Endothelial cell of hepatic sinusoid (primary cell): Measurements from ENCODE around the gene GRAMD4.

Source experiments
- in situ Hi-C: cut with HindIII; loops from 2 replicates; pipeline ENCODE4 v1.10.0; 2017; ENCODE audit warnings: low sequenced_read_pairs

GRAMD4 gene, protein sequence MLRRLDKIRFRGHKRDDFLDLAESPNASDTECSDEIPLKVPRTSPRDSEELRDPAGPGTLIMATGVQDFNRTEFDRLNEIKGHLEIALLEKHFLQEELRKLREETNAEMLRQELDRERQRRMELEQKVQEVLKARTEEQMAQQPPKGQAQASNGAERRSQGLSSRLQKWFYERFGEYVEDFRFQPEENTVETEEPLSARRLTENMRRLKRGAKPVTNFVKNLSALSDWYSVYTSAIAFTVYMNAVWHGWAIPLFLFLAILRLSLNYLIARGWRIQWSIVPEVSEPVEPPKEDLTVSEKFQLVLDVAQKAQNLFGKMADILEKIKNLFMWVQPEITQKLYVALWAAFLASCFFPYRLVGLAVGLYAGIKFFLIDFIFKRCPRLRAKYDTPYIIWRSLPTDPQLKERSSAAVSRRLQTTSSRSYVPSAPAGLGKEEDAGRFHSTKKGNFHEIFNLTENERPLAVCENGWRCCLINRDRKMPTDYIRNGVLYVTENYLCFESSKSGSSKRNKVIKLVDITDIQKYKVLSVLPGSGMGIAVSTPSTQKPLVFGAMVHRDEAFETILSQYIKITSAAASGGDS

GRCh38 chr22:46619830-46620501, at the start of gene GRAMD4:
GRAMD4 (plus strand) TSS chr22:46620386; CDS start chr22:46626800, 6,414 bp downstream.
- in situ Hi-C loops: no loop called here

DNA sequence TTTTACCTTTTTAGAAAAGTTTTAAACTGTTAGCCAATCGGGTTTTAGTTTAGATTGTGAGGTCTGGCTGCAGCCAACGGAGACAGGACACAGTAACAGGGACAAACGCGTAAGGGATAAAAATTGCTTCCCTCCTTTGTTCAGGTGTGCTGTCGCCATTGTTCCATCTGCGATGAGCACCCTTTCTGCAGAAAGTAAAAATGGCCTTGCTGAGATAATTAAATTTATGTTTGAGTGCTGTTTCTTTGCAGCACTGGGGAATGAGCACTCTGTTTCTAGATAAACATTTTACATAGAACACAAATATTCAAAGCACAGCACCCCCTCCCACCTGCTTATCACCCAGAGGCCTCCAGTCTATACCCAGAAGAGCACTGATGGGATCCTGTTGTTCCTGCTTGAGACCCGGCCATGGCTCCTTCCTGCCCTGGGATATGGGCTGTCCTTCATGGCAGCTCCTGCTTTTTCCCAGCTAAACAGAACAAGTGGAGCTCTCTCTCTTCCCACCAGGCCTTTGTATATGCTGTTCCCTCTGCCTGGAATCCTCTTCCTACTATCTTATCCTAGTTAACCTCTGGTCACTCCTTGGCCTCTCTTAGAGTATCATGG, 48.4 kb upstream of the GRAMD4 start:
- in situ Hi-C loops: no loop called here

DNA sequence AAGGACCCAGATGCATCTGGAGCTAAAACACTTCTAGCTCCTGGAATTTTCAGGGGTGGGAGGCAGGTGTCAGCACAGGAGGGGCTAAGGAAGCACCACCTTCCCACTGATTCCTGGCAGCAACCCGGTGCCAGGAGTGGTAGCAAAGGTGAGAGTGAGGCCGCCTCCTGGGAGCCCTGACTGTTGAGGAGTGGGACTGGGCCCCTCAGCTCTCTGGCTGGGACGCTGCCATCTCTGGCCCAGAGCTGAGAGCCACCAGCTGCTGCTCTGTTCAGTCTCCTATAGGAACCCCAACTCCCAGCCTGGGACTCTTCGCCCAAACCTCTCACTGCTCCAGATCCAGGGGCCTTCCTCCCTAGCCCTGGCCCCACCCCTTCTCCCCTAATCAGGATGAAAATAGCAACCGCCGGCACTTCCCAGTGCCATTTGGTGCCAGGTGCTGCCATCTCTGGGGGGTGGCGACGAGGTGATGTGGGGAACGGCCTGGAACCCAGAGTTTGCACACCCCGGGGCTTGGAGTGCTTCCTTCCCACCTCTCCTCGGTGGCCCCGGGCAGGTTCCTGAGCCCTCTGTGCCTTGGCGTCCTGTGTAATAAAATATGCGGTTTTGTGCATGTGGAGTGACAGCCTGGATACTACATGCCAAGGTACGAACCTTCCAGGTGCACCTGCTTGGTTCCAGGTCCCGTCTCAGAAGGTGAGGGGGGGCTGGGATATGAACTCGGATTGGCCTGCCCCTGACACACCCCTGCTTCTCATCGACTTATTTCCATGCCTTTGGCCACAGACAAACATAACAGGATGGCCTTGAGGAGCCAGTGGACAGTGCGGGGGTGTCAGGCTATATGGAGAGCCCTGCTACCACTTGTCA, 47.0 kb upstream of the GRAMD4 start:
- in situ Hi-C loops: no loop called here

GRCh38 chr22:46573781-46574437, 46.3 kb upstream of the GRAMD4 start:
- in situ Hi-C loops: no loop called here

GRCh38 chr22:46574438-46574992, 45.7 kb upstream of the GRAMD4 start:
- in situ Hi-C loops: no loop called here

DNA sequence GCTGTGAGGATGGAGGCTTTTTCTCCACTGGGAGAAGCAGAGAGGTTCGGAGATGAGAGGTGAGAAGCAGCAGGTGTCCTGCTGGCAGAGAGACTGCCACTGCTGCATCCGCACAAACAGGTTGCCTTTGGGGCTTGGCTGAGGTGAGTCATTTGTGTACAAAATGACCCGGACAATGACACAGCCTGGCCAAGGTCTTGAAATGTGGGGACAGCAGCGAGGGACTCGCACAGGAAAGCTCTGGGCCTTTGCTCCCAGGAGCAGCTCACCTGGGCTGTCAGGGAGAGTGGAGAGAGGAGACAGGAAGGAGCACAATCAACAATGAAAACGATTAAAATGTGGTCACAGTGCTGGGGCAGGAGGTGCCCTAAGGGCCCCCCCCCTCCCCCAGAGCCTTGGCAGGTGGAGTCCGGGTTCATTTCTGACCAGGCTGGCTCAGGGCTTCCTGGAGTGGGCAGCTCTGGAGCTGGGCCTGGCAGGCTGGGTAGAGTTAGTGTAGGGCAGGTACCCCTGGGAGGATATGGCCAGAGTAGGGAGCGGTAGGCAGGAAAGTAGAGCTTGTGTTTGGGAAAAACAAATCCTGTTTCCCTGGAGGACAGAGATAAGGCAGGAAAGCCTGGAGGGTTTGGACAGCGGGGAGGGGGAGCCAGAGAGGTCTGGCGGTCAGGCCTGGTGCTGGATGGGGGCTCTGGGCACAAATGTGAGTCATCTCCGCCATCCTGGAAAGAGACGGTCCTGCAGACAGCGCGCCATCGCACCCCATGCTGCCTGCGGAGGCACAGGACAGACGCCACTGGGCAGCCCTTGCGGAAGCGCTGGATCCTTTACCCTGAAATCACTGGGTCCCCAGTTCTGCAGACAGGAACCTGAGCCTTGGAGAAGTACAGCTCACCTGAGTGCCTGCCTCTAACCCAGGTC, 44.9 kb upstream of the GRAMD4 start:
- in situ Hi-C loops: no loop called here

- in situ Hi-C loops: no loop called here
These were observed 44.2 kb upstream of the GRAMD4 start for GRCh38 chr22:46575911-46576555.

DNA sequence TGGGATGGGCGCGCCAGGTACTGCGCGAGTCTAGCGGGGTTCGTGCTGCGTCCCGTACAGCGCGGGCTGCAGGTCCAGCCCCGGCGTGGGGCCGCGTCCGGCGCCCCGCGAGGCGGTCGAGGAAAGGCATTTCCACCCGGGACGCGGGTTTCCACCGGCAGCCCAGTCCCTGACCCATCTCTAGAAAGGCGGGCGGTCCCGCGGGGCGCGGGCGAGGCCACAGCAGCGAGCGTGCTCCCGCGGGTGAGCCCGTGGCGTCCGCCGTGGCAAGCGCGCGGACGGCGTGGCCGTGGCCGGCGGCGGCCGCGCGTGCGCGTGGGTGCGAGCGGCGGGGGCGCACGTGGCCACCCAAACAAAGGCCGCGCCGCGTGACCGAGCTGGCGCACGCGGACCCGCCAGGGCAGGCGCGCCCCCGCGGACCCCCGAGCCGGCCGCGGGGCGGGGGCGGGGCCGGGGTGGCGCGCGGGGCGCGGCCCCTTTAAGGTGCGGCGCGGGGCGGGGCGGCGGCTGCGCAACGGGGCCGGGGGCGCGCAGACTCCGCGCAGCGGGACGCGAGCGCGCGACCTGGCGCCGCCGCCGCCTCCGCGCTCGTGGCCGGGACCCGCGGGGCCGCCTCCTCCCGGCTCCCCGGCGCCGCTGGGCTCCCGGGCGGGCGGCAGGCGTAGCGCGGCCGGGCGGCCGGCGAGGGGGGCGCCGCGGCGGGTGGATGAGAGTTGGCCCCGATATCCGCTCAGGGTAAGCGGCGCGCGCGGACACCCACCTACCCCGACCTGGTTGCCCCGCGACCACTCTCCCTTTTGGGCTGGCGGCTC, 43.4 kb upstream of the GRAMD4 start:
- in situ Hi-C loops: no loop called here

DNA sequence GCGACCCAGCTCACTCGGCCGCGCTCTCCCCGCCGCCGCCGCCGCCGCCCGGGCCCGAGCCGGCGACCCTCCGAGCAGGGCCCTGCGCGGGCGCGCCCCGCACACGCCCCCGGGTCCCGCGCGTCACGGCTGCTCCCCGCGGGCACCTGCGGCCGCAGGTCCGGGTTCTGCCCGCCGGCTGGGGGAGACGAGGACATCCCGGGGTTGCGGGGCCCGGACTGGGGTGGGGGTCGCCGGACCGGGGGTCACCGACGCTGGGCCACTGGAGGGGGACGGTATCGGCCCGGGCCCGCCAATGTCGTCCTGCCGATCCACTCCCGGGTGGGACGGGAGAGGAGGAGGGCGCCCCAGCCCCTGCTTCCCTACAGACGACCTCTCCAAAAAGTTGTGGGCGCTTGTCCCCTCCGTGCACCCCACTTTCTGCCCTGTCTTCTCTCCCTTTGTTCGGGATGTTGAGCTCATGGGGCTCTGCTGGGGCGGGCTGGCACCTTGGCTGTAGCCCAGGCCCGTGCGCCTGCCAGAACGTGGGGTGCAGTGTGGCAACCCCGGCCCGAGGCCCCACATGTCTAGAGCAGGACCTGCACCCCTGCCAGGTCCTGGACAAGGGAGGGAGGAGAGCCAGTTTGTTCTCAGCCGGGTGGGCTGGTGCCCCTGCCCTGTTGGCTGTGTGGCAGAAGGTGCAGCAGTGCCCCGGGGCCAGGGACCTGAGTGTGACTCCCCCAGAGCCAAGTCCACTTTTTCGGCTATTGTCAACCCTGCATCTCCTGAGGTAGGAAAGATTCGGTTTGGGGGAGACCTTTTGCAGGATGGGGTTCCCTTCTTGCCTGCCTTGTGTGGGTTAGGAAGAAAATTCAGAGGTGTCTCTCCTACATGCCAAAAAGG, 42.6 kb upstream of the GRAMD4 start:
- in situ Hi-C loops: no loop called here

DNA sequence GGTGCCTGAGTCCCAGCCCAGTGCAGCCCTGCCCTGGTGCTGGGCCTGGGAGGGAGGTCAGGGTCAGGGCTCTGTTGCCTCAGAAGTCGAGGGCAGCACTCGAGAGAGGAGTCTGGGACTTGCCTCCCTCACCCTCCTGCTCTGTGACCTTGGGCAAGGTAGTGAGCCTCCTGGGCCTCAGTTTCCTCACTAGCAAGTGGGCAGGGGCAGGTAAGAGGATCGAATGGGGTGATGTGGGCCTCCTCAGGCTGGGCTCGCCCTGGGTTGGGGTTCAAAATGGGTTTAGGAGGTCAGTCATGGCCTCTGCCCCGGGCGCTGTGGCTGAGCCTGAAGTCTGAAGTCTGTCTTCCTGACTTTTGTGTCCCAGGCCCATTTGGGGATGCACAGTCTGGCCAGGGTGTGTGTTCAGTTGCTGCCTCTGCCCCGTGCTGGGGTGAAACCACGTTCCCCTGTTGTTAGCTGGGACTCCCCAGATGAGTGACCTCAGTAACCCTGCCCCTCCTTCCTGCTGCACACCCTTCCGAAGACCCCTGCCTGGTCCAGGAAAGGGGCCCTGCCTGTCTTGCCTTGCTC, 41.8 kb upstream of the GRAMD4 start:
- in situ Hi-C loops: no loop called here

DNA sequence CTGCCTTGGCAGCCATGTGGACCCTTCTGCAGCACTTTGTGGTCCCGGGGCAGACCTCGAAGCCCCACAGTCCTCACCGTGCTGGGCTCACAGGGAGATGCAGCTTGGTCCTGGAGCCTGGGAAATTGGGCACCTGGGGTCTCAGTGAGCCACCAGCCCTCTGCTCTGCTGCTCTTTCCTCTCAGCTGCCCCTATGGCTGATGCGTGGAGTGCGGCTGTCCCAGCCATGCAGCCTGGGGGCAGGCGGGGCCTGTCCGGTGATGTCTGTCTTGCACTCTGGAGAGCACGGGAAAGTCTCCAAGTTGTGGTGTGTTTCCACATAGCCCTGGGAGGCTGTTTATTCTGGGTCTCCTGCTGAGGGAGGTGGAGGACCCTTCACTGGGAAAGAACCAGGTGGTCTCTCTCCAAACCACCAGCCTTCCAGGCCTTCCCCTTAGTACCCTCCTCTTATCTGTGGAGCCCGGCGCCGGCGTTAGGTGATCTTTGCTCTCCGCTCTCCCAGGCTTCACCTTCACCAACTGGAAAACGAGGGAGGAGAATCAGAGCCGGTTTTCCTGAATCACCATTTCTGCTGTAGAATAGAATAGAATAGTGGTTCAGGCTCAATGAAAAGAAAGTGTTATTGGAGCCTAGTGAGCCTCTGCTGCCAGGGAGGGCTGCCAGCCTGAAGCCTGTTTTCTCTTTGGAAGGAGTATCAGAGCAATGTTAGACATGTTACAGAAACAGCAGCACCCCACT, 41.2 kb upstream of the GRAMD4 start:
- in situ Hi-C loops: no loop called here

GRCh38 chr22:46579751-46580449, 40.3 kb upstream of the GRAMD4 start:
- in situ Hi-C loops: no loop called here

DNA sequence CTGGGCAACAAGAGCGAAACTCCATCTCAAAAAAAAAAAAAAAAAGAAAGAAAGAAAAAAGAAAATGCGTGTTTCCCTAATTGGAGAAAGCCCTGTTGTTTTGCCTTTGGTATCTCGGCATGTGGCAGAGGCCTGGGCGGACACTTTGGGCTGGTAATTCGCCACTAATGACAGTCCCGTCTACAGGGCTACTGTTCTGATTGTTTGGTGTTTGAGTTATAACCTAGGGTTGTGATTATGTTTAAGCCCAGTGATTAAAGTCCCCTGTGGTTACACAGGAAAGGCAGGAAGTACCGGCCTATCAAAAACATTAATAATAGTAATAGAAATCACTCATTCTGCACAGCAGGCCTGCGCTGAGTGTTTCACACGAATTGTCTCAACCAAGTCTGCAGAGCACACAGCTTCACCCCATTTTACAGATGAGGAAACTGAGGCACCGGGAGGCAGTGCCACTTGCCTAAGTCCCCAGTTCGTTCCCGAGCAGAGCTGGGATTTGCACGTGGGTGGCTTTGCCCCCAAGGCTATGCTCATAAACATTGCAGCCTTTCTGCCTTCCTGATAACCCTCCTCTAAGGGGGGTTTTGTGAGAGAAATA, 39.1 kb upstream of the GRAMD4 start:
- in situ Hi-C loops: no loop called here

DNA sequence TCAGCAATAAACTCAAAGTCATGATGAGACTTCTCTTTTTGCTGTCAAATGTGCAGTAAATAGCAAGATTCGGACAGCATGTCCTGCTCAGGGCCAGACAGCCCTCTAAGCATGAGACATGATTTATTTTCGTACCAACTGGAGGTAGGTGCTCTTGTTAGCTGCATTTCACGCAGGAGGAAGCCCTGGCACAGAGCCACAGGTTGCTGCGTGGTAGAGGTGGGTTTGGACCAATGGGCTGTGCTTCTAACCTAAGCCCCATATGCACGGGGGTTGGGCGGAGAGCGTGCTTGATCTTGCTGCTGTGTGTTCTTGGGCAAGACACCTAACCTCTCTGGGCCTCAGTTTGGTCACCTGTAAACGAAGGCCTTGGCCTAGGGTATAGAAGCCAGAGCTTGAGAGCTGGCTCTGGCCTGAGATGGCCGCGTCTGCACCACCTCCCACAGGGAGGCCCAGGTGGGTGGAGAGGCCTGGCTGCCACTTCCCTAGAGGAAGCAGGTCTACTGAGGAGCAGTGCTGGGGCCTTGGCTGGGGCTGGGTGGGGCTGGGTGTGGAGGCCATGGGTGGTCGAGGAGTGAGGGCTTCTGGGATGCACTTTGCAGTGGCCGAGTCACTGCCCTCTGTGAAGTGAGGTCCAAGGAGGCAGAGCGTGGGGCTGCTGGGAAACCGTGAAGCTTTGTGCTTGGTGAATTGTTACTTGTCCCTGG, 38.5 kb upstream of the GRAMD4 start:
- in situ Hi-C loops: no loop called here
